ENCODE measurements around the gene NEMP2.

NEMP2 gene

GRCh38 chr2:190582736-190583506 lies 48.4 kb upstream of the NEMP2 start:
- ATAC-seq: no peak
- TF ChIP-seq RARB (CRISPR knock-in tag; IDR thresholded peaks at IDR 0.05) (no peak), CSDC2 (CRISPR knock-in tag; IDR thresholded peaks at IDR 0.05) (no peak), ZNF8 (CRISPR knock-in tag; IDR thresholded peaks at IDR 0.05) (no peak), PATZ1 (CRISPR knock-in tag; IDR thresholded peaks at IDR 0.05; ENCODE audit: borderline replicate concordance) (no peak), ARNTL (CRISPR knock-in tag; IDR thresholded peaks at IDR 0.05; ENCODE audit: borderline replicate concordance, low read depth) (no peak), BACH2 (CRISPR knock-in tag; IDR thresholded peaks at IDR 0.05; ENCODE audit: borderline replicate concordance) (no peak), TCF4 (CRISPR knock-in tag; IDR thresholded peaks at IDR 0.05; ENCODE audit: borderline replicate concordance) (no peak), ISL1 (CRISPR knock-in tag; IDR thresholded peaks at IDR 0.05) (no peak), ZNF70 (CRISPR knock-in tag; IDR thresholded peaks at IDR 0.05) (no peak), ZFP30 (CRISPR knock-in tag; IDR thresholded peaks at IDR 0.05) (no peak), ZFP3 (CRISPR knock-in tag; IDR thresholded peaks at IDR 0.05) (no peak), GLIS3 (CRISPR knock-in tag; IDR thresholded peaks at IDR 0.05) (no peak), PPARA (CRISPR knock-in tag; IDR thresholded peaks at IDR 0.05; ENCODE audit: borderline replicate concordance) (no peak), TOX (CRISPR knock-in tag; IDR thresholded peaks at IDR 0.05; ENCODE audit: borderline replicate concordance) (no peak), ZC3H10 (CRISPR knock-in tag; IDR thresholded peaks at IDR 0.05) (no peak)
- TF ChIP-seq, protein P1, sequence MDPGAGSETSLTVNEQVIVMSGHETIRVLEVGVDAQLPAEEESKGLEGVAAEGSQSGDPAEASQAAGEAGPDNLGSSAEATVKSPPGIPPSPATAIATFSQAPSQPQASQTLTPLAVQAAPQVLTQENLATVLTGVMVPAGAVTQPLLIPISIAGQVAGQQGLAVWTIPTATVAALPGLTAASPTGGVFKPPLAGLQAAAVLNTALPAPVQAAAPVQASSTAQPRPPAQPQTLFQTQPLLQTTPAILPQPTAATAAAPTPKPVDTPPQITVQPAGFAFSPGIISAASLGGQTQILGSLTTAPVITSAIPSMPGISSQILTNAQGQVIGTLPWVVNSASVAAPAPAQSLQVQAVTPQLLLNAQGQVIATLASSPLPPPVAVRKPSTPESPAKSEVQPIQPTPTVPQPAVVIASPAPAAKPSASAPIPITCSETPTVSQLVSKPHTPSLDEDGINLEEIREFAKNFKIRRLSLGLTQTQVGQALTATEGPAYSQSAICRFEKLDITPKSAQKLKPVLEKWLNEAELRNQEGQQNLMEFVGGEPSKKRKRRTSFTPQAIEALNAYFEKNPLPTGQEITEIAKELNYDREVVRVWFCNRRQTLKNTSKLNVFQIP (CRISPR knock-in tag; IDR thresholded peaks at IDR 0.05; ENCODE audit: borderline replicate concordance, low read depth): no peak
- TF ChIP-seq, protein P2, sequence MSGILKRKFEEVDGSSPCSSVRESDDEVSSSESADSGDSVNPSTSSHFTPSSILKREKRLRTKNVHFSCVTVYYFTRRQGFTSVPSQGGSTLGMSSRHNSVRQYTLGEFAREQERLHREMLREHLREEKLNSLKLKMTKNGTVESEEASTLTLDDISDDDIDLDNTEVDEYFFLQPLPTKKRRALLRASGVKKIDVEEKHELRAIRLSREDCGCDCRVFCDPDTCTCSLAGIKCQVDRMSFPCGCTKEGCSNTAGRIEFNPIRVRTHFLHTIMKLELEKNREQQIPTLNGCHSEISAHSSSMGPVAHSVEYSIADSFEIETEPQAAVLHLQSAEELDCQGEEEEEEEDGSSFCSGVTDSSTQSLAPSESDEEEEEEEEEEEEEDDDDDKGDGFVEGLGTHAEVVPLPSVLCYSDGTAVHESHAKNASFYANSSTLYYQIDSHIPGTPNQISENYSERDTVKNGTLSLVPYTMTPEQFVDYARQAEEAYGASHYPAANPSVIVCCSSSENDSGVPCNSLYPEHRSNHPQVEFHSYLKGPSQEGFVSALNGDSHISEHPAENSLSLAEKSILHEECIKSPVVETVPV (CRISPR knock-in tag; IDR thresholded peaks at IDR 0.05): no peak
- TF ChIP-seq, protein P3, sequence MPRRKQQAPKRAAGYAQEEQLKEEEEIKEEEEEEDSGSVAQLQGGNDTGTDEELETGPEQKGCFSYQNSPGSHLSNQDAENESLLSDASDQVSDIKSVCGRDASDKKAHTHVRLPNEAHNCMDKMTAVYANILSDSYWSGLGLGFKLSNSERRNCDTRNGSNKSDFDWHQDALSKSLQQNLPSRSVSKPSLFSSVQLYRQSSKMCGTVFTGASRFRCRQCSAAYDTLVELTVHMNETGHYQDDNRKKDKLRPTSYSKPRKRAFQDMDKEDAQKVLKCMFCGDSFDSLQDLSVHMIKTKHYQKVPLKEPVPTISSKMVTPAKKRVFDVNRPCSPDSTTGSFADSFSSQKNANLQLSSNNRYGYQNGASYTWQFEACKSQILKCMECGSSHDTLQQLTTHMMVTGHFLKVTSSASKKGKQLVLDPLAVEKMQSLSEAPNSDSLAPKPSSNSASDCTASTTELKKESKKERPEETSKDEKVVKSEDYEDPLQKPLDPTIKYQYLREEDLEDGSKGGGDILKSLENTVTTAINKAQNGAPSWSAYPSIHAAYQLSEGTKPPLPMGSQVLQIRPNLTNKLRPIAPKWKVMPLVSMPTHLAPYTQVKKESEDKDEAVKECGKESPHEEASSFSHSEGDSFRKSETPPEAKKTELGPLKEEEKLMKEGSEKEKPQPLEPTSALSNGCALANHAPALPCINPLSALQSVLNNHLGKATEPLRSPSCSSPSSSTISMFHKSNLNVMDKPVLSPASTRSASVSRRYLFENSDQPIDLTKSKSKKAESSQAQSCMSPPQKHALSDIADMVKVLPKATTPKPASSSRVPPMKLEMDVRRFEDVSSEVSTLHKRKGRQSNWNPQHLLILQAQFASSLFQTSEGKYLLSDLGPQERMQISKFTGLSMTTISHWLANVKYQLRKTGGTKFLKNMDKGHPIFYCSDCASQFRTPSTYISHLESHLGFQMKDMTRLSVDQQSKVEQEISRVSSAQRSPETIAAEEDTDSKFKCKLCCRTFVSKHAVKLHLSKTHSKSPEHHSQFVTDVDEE (CRISPR knock-in tag; IDR thresholded peaks at IDR 0.05): no peak
- TF ChIP-seq, protein P4, sequence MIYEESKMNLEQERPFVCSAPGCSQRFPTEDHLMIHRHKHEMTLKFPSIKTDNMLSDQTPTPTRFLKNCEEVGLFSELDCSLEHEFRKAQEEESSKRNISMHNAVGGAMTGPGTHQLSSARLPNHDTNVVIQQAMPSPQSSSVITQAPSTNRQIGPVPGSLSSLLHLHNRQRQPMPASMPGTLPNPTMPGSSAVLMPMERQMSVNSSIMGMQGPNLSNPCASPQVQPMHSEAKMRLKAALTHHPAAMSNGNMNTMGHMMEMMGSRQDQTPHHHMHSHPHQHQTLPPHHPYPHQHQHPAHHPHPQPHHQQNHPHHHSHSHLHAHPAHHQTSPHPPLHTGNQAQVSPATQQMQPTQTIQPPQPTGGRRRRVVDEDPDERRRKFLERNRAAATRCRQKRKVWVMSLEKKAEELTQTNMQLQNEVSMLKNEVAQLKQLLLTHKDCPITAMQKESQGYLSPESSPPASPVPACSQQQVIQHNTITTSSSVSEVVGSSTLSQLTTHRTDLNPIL (CRISPR knock-in tag; IDR thresholded peaks at IDR 0.05; ENCODE audit: low read depth): no peak

DNA sequence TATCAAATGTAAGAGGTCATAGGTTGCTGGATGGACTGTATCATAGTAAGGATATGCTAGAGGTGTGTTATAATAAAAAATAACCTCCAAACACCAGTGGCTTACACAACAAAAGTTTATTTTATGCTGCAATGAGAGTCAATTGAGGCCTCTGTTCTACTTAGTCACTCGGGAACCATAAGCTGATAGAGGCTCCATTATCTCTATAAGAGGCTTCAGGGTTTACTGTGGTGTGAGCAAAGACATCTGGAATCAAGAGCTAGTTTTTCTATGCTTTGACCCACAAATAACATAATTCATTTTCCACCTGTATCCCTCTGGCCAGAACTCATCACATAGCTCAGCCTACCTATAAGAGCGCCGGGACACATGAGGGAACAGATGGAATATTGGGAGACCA lies 47.5 kb upstream of the NEMP2 start:
- ATAC-seq: no peak
- TF ChIP-seq ZNF8 (CRISPR knock-in tag; IDR thresholded peaks at IDR 0.05): no peak

- no peak for ATAC-seq
- TF ChIP-seq OSR1 (CRISPR knock-in tag; IDR thresholded peaks at IDR 0.05): no peak
- no peak for TF ChIP-seq ISL1 (CRISPR knock-in tag; IDR thresholded peaks at IDR 0.05)
- no peak for TF ChIP-seq ESRRG (CRISPR knock-in tag; IDR thresholded peaks at IDR 0.05)
- no peak for TF ChIP-seq GLIS3 (CRISPR knock-in tag; IDR thresholded peaks at IDR 0.05)
- no peak for TF ChIP-seq TOX (CRISPR knock-in tag; IDR thresholded peaks at IDR 0.05; ENCODE audit: borderline replicate concordance)
- TF ChIP-seq ZC3H10 (CRISPR knock-in tag; IDR thresholded peaks at IDR 0.05): no peak
- TF ChIP-seq, protein P4 (CRISPR knock-in tag; IDR thresholded peaks at IDR 0.05; ENCODE audit: low read depth): no peak
- TF ChIP-seq BACH2 (CRISPR knock-in tag; IDR thresholded peaks at IDR 0.05; ENCODE audit: borderline replicate concordance): no peak
- TF ChIP-seq, protein P3 (CRISPR knock-in tag; IDR thresholded peaks at IDR 0.05): no peak
- no peak for TF ChIP-seq ARNTL (CRISPR knock-in tag; IDR thresholded peaks at IDR 0.05; ENCODE audit: borderline replicate concordance, low read depth)
These were observed 45.7 kb upstream of the NEMP2 start for GRCh38 chr2:190579915-190580846.
